Stimulated activated naive CD4-positive, alpha-beta T cell treated with Interleukin-2 at 50 U/mL for 16 hours (primary cell): ENCODE results near the gene NME8.

Source experiments
- DNase-seq: peaks from one replicate; lab custom pipeline; 2025; lab: John Stamatoyannopoulos, UW

The NME8 gene

DNA sequence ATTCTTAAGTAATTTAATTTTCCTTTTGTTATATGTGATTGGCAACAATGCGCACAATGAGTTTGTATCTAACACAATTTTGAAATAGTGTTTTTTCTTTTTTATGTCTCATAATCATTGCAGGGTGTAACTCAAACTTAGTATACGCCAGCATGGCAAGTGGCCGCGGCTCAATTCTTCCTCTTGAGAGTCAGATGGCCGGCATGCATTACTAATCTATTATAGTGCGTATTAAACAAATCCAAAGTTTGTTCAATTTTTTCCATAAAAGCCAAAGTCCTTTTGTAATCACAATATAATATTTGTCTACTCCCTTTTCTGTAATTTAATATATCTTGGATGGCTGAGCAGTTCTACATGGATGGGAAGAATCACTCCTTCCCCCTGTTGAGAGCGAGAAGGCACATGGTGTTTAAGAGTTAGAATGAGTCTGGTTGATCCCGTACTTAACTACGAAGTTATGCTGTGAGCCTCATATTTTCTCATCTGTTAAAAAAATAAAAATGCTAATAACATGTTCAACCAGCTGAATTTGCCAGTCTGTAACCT lies 84.7 kb downstream of the NME8 start:
- DNase-seq, result no peak

DNA sequence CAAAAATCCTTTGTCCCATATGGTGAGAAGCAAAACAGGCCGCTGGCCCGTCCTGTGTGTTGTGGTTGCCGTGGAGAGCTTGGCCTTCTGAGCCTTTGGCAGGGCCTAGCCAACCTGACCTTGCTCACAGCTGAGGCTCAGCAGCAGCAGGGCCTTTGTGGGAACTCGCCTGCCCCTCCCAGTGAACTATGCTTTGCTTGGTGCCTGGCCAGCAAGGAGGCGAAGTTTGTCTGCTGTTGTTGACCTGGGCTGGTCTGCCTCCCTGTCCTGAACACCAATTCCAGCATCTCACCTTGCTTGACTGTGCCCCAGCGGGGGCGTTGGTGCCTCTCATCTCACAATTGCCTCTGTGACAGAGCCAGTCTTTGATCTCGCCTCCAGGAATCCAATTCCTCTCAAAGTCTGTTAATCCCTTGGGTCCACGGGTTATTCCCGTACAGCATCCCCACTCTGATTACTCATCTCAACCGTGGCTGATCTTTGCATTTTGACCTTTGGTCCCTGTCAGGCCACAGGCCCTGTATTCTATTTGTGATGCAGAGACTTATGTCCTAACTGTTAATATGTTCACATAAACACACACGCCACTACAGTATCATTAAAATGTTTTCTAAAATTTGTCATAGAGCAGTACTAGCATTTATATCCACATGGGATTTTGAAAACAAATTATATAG lies 94.7 kb downstream of the NME8 start:
- DNase-seq, result no peak

DNA sequence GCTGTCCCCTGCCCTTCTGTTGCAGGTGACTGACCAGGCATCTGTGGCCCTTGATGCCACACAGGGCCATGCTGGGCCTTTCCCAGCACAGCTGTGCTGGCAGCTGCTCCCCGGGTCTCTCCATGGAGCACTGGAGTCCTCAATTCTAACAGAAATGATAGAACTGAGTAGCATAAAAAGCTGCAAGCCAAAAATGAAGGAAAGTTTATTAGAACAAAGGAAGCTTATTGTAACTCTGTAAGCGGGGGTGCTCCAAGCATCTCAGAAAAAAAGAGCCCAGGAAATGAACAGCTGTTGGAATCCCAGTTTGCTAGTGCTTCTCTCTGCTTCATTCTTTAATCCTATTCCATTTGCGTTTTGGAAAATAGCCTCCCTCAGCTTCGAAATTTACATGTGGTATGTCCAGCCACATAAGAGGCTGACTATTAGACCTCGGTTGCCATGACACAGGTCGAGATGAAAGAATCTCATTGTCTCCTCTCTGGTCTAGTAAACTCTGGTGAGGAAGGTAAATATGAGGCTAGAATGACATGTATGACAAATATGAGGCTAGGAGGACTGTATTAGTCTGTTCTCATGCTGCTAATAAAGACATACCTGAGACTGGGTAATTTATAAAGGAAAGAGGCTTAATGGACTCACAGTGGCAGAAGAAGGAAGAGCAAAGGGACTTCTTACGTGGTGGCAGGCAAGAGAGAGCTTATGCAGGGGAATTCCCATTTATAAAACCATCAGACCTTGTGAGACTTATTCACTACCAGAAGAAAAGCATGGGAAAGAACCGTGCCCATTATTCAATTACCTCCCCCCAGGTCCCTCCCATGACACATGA lies 95.7 kb downstream of the NME8 start:
- no peak for DNase-seq

DNA sequence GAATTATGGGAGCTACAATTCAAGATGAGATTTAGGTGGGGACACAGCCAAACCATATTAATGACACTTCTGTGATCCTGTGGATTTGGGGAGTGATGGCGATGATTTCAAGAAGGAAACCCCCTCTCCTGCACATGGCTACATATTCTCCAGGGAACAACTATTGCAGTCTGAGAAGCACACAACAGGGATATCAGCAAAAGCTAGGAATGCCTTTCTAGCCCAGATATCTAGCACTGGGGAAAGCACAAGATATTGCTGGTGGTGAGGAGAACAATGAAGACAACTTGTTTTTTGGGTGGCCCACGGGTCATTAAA lies 96.3 kb downstream of the NME8 start:
- no peak for DNase-seq

DNA sequence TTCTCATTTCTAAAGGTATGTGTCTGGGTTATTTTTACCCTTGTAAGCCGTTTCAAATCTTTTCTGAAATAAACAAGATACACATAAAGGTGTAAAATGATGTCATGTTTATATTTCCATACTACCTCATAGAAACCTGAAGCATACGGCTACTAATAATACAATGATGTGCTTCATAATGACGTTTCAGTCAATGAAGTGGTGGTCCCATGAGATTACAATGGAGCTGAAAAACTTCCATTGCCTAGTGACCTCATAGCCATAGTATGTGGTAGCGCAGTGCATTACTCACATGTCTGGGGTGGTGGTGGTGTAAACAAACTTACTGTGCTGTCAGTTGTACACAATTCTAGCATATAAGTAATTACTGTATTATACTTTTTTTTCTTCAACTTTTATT lies 96.9 kb downstream of the NME8 start:
- DNase-seq, result no peak

DNA sequence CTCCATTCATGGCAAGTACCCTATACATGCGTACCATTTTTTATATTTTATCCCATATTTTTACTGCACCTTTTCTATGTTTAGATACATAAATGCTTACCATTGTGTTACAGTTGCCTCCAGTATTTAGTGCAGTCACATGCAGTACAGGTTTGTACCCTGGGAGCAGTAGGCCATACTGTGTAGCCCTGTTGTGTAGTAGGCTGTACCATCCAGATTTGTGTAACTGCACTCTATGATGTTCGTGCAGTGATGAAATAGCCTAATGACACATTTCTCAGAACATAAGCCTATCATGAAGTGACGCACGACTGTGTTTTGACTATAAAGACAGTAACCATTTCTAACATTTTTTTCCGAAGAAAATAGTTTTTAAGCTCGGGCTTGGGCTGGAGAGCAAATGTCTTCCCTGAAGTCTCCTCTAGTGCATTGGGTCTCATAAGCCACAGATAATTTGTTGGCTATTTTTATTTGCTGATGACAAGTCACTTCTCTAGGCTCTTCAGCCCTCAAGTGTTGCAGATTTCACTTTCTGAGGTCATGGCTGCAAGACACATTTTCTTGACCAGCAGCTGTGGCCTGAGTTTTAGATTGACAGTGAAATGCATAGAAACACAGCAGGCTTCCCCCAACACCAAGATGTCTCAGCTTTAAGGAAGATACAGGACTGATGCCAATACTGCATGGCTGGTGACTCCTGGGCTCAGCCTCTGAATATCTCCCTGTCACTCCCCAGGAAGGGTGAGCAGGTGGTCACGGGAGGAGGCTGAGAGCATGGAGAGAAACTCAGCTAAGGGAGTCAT lies 98.9 kb downstream of the NME8 start:
- DNase-seq, result no peak

DNA sequence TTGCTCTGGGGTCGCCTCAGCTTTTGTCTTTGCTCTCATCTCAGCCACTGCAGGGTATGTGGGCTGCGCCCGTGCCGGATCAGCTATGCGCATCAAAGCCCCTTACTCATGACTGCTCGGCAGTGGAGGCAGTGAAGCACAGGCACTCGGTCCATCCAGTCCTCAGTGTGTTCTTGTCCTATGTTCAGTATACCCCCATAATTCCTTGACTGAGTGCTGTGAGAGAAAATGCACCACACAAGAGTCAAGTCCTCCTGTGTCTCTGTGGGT lies 99.5 kb downstream of the NME8 start:
- no peak for DNase-seq
